Suprapubic skin (tissue), 3 donors: ENCODE results near the gene PDCD7.

Source experiments
- CTCF ChIP-seq, 2 donors: fragments of 200-600 bp in 1 of 2; fragments of 450-650 bp in 1 of 2; sonication (generic) in 1 of 2; IDR thresholded peaks; one replicate each; pipeline ENCODE4 v1.5.1; 2016 to 2019; ENCODE audit warnings: antibody characterized with exemption in 2 of 2, mild to moderate bottlenecking in 1 of 2, moderate library complexity in 1 of 2
- EP300 ChIP-seq: sonication (generic); formaldehyde crosslinking; IDR thresholded peaks from one replicate; pipeline ENCODE4 v1.6.1; 2017; ENCODE audit warnings: antibody characterized with exemption
- POLR2A ChIP-seq, 2 donors: fragments of 450-650 bp; IDR thresholded peaks; one replicate each; pipeline ENCODE4 v1.6.1; 2017; ENCODE audit warnings: antibody characterized with exemption in 2 of 2, mild to moderate bottlenecking in 2 of 2, moderate library complexity in 2 of 2

- TF ChIP-seq CTCF (IDR thresholded peaks at IDR 0.05) (no peak), POLR2A (IDR thresholded peaks at IDR 0.05) (no peak), EP300 (no peak)
These were observed 46.2 kb downstream of the PDCD7 start for GRCh38 chr15:65087411-65087810.
